ENCODE data around the gene SGSM2. TPM values are rescaled to one million over a fixed set of nuclear protein-coding genes. Genes with fewer than 3 reads are reported as not detected.

SGSM2 gene
- total RNA-seq, 1 experiment from 2014 or later, result 47.2 TPM

DNA sequence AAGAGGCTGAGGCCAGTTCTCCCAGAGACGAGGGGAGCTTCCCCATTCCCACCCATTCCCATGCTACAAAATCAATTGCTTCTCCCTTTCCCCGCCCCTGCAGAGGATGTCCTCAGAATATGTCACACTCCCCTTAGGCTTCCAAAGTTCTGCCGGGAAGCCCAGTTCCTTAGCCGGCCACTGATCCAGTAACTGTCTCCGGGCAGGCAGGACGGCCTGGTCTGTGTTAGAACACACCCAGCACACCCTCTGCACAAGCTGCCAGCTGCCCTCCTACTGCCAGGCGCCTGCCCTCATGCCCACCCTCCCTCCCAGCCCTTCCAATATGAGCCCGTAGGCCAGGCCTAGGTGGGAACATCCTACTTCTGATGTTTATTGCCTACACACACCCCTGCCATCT lies 31.1 kb downstream of the SGSM2 start:
- Histone ChIP-seq H4K20me1 (ENCODE audit: low read length) (no peaks in the 10 kb centered on the region), H3F3A (ENCODE audit: low read length, unreplicated experiment) (no peaks in the 10 kb centered on the region), H3K27me3 (ENCODE audit: low read length) (no peaks in the 10 kb centered on the region), H3K4me3 (ENCODE audit: low read length) (no peak overlapping the region), H3K9me3 (ENCODE audit: low read length) (no peaks in the 10 kb centered on the region), H3K4me1 (ENCODE audit: insufficient read depth, low read length) (no peaks in the 10 kb centered on the region), H3K9ac (ENCODE audit: low read length) (no peak overlapping the region), H3K27ac (ENCODE audit: low read length) (no peak overlapping the region), H3K36me3 (ENCODE audit: low read depth, low read length) (no peaks in the 10 kb centered on the region), H2AFZ (ENCODE audit: low read length) (no peak overlapping the region), H3K79me2 (ENCODE audit: low read length) (no peaks in the 10 kb centered on the region), H3K4me2 (ENCODE audit: low read length) (no peak overlapping the region), H3K9me2 (replicated peaks; ENCODE audit: low read length) (no peaks in the 10 kb centered on the region)
- intact Hi-C loops (cut with micrococcal nuclease), result no loop called here
- POLR2A ChIA-PET (ENCODE audit: unreplicated experiment), result no interaction called here
- CTCF ChIA-PET, result no interaction called here
- TF ChIP-seq EZH2phosphoT487 (IDR thresholded peaks at IDR 0.05; ENCODE audit: borderline replicate concordance, low read length), result no peak
- no peak for DNase-seq
- no TSS peak for BruUV-seq (replicated peaks)
- ATAC-seq, result no peak

DNA sequence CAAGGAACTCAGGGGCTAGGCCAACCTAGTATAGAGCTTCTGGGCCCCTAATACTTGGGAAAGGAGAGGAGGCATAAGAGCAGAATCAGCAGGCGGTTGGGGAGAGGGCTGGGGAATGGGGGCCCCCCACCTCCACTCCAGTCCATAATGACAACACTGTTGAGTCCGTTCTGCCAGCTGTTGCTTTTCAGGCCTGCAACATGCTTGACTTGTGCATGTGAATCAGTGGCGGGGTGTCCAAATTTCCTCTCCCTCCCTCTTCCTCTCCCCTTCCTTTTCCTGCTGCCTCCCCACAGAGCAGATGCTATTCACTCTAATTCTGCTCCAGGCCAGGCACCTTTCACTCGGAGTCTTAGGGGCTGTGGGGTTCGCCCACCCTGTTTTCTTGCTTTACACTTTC lies 31.7 kb downstream of the SGSM2 start:
- ATAC-seq, result no peak
- POLR2A ChIA-PET (ENCODE audit: unreplicated experiment), result no interaction called here
- no peaks in the 10 kb centered on the region for H3K36me3 ChIP-seq (ENCODE audit: low read depth, low read length)

DNA sequence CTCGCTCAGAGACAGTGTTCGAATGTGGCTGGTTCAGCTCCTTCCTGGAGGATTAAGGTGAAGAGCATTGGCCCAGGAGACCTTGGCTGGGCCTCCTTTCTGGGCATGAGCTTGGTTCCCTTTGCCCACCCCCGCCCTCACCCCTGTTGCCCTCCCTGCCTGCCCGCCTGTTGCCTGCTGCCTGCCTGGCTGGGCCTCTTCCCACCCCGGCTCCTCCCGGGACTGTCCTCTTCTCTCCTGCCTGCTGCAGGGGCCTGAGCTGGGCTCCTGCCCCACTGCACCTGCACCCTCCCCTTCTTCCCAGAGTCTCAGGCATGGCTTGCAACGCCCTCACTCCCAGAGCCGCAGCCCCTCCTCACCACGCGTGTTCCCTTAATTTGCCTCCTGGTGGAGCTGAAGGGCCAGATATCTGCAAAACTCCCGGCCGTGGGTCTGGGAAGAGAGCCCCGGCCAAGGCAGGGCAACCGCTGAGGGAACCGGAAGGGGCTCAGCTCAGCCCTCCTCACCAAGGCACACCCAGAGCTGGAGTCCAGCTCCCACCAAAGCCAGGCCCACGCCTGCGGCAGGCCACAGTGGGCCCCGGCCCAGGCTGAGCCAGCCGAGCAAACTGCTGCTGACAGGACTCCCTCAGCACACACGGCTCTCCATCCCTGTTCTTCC lies 32.4 kb downstream of the SGSM2 start:
- Histone ChIP-seq H3K4me1 (ENCODE audit: insufficient read depth, low read length) (no peaks in the 10 kb centered on the region), H3K9ac (ENCODE audit: low read length) (no peak overlapping the region), H3K4me2 (ENCODE audit: low read length) (no peak overlapping the region), H3K27me3 (ENCODE audit: low read length) (no peaks in the 10 kb centered on the region), H3K27ac (ENCODE audit: low read length) (no peak overlapping the region), H3K79me2 (ENCODE audit: low read length) (no peaks in the 10 kb centered on the region), H3K9me3 (ENCODE audit: low read length) (no peaks in the 10 kb centered on the region), H3K4me3 (ENCODE audit: low read length) (no peak overlapping the region), H3K36me3 (ENCODE audit: low read depth, low read length) (no peaks in the 10 kb centered on the region), H3K9me2 (replicated peaks; ENCODE audit: low read length) (no peaks in the 10 kb centered on the region), H2AFZ (ENCODE audit: low read length) (no peak overlapping the region), H4K20me1 (ENCODE audit: low read length) (no peaks in the 10 kb centered on the region), H3F3A (ENCODE audit: low read length, unreplicated experiment) (no peaks in the 10 kb centered on the region)
- POLR2A ChIA-PET (ENCODE audit: unreplicated experiment), result no interaction called here
- CTCF ChIA-PET, result no interaction called here
- DNase-seq, result no peak
- TF ChIP-seq, protein P1, sequence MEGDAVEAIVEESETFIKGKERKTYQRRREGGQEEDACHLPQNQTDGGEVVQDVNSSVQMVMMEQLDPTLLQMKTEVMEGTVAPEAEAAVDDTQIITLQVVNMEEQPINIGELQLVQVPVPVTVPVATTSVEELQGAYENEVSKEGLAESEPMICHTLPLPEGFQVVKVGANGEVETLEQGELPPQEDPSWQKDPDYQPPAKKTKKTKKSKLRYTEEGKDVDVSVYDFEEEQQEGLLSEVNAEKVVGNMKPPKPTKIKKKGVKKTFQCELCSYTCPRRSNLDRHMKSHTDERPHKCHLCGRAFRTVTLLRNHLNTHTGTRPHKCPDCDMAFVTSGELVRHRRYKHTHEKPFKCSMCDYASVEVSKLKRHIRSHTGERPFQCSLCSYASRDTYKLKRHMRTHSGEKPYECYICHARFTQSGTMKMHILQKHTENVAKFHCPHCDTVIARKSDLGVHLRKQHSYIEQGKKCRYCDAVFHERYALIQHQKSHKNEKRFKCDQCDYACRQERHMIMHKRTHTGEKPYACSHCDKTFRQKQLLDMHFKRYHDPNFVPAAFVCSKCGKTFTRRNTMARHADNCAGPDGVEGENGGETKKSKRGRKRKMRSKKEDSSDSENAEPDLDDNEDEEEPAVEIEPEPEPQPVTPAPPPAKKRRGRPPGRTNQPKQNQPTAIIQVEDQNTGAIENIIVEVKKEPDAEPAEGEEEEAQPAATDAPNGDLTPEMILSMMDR (conservative IDR thresholded peaks at IDR 0.05; ENCODE audit: low read depth, low read length), result 0 out of 2 replicates have a peak, but pooled peaks have one; percentile 13
- no peak for TF ChIP-seq EZH2phosphoT487 (IDR thresholded peaks at IDR 0.05; ENCODE audit: borderline replicate concordance, low read length)
- no peak; the same call in 1 of the 2 replicates for ATAC-seq
- intact Hi-C loops (cut with micrococcal nuclease), result no loop called here
- BruUV-seq (replicated peaks), result no TSS peak

More for the DNA sequence above, 31.7 kb downstream of the SGSM2 start:
- H3K9me2 ChIP-seq (replicated peaks; ENCODE audit: low read length), result no peaks in the 10 kb centered on the region
- no peaks in the 10 kb centered on the region for H3K27me3 ChIP-seq (ENCODE audit: low read length)
- H3K4me1 ChIP-seq (ENCODE audit: insufficient read depth, low read length), result no peaks in the 10 kb centered on the region
- no peak overlapping the region for H3K27ac ChIP-seq (ENCODE audit: low read length)
- no peaks in the 10 kb centered on the region for H3F3A ChIP-seq (ENCODE audit: low read length, unreplicated experiment)
- BruUV-seq (replicated peaks), result no TSS peak
- intact Hi-C loops (cut with micrococcal nuclease), result no loop called here
- H3K79me2 ChIP-seq (ENCODE audit: low read length), result no peaks in the 10 kb centered on the region
- H3K4me2 ChIP-seq (ENCODE audit: low read length), result no peak overlapping the region
- H2AFZ ChIP-seq (ENCODE audit: low read length), result no peak overlapping the region
- H3K4me3 ChIP-seq (ENCODE audit: low read length), result no peak overlapping the region
- no peak overlapping the region for H3K9ac ChIP-seq (ENCODE audit: low read length)
- no peak for DNase-seq
- CTCF ChIA-PET, result no interaction called here
- H3K9me3 ChIP-seq (ENCODE audit: low read length), result no peaks in the 10 kb centered on the region
- H4K20me1 ChIP-seq (ENCODE audit: low read length), result no peaks in the 10 kb centered on the region
- TF ChIP-seq EZH2phosphoT487 (IDR thresholded peaks at IDR 0.05; ENCODE audit: borderline replicate concordance, low read length) (no peak), EZH2 (IDR thresholded peaks at IDR 0.05; ENCODE audit: low read length, unreplicated experiment) (no peak)
- TF ChIP-seq, protein P1 (conservative IDR thresholded peaks at IDR 0.05; ENCODE audit: low read depth, low read length), result no peak
